ENCODE measurements around the gene HSPA5. TPM values are rescaled to one million over a fixed set of nuclear protein-coding genes. Genes with fewer than 3 reads are reported as not detected.

Gene HSPA5
- total and polyA plus RNA-seq, 10 of the 15 experiments (the other 5 are each of a cell fraction or from before 2014, with no cell fraction given), result 39.8 to 517 (median 105) TPM

DNA sequence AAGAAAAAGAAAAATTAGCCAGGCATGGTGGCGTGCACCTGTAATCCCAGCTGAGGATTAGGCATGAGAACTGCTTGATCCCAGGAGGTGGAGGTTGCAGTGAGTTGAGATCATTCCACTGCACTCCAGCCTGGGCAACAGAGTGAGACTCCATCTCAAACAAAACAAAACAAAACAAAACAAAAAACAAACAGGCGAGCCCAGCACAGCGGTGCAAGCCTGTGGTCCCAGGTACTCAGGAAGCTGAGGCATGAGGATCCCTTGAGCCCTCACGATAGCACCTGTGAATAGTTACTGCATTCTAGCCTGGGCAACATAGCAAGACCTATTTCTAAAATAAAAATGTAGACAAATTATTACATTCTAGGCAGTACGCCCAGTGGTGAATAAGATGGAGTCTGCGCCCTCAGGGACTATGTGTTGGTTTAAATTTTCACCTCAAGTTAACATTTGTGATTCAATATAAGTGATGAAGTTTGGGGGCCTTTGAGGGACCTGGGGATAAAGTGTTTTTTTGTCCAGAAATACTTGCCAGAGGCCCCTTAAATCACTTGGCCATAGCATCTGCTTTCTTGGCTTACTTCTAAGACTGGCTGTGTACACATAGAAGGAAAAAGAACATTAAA lies 17.1 kb upstream of the HSPA5 start (continued):
- TF ChIP-seq NKRF (conservative IDR thresholded peaks at IDR 0.05) (no peak), EED (IDR thresholded peaks at IDR 0.05; ENCODE audit: low read depth) (no peak), EGR1 (IDR thresholded peaks at IDR 0.05; ENCODE audit: borderline replicate concordance in 1 of 2, low read depth in 2 of 2, low read length in 2 of 2) (no peak), TAF1 (IDR thresholded peaks at IDR 0.05; ENCODE audit: borderline replicate concordance, low read depth, low read length) (no peak), ZNF217 (IDR thresholded peaks at IDR 0.05) (no peak)
- TF ChIP-seq, protein P1, sequence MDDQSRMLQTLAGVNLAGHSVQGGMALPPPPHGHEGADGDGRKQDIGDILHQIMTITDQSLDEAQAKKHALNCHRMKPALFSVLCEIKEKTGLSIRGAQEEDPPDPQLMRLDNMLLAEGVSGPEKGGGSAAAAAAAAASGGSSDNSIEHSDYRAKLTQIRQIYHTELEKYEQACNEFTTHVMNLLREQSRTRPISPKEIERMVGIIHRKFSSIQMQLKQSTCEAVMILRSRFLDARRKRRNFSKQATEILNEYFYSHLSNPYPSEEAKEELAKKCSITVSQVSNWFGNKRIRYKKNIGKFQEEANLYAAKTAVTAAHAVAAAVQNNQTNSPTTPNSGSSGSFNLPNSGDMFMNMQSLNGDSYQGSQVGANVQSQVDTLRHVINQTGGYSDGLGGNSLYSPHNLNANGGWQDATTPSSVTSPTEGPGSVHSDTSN (IDR thresholded peaks at IDR 0.05; ENCODE audit: insufficient replicate concordance, low read depth, low read length), result no peak

DNA sequence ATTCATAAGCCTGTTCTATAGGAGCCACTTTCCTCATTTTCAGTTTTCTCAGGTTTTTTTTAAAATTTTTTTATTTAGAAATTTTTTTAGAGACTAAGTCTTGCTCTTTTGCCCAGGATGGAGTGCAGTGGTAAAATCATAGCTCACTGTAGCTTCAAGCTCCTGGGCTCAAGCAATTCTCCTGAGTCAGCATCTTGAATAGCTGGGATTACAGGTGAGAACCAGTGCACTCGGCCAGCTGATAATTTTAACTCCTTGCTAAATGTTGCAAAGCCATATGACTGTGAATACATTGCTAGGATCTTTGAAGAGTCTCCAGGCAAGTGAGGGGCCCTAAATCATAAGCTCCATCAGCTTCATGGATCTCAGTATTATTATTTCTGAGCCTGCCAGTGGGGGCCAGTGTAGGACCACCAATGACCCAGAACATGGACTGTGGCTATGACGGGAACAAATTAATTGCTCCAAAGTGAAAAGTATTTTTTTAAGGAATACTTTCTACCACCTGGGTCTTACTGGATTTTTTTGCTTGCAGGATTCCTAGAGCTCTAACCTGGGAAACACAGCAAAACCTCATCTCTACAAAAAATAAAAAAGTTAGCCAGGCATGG lies 14.7 kb upstream of the HSPA5 start:
- no peaks in the 10 kb centered on the region for H3K27me3 ChIP-seq (replicated peaks in 1 of 2; ENCODE audit: control insufficient read depth in 2 of 2, insufficient read depth in 2 of 2, low read length in 1 of 2)
- H3K4me2 ChIP-seq (ENCODE audit: control insufficient read depth, insufficient read depth), result no peak overlapping the region
- in situ Hi-C loops (cut with MboI) (no loop called here), intact Hi-C loops (cut with micrococcal nuclease; ENCODE audit: unreplicated experiment) (loop anchor here (1.0 kb wide), 1 partner anchor 118 kb away; no protein-coding TSS in a partner anchor)
- no peak overlapping the region for H2AFZ ChIP-seq (ENCODE audit: control insufficient read depth, low read depth, low read length)
- RAD21 ChIA-PET (ENCODE audit: unreplicated experiment), result interaction anchor here (0.7 to 1.6 kb wide), 8 partner anchors 9 to 596 kb away, joined by 3 to 6 read pairs (median 4); no protein-coding TSS in a partner anchor
- no peak for FAIRE-seq
- no peaks in the 10 kb centered on the region; the same call in 2 of the 3 replicates for H3K9me3 ChIP-seq (replicated peaks; ENCODE audit: control insufficient read depth, insufficient read depth, low read length)
- WGBS (ENCODE audit: insufficient coverage, insufficient replicate concordance, low lambda C conversion rate, missing lambda C conversion rate), result 18% methylated on average over 2 of the region's 2 CpGs
- H3K4me3 ChIP-seq, result no peak overlapping the region
- no peak overlapping the region for H3K9ac ChIP-seq (ENCODE audit: control insufficient read depth, insufficient read depth, low read length)
- H3K36me3 ChIP-seq (ENCODE audit: control insufficient read depth in 2 of 2, insufficient read depth in 2 of 2, low read length in 1 of 2), result no peaks in the 10 kb centered on the region
- no TSS peak for BruUV-seq (replicated peaks)
- DNase-seq (ENCODE audit: low read depth, low spot score), result no peak
- POLR2A ChIA-PET, result interaction anchor here (1.0 to 1.4 kb wide), 2 partner anchors 14 to 106 kb away, joined by 3 to 6 read pairs; partner anchors contain the start of gene HSPA5
- no peak overlapping the region for H3K27ac ChIP-seq (ENCODE audit: control insufficient read depth, insufficient read depth)
- H4K20me1 ChIP-seq (ENCODE audit: control insufficient read depth, insufficient read depth), result no peaks in the 10 kb centered on the region
- no peaks in the 10 kb centered on the region for H3K79me2 ChIP-seq (ENCODE audit: control insufficient read depth, insufficient read depth, low read length)
- SMC1A ChIA-PET (ENCODE audit: uncharacterized antibody, unreplicated experiment), result interaction anchor here (1.0 to 1.6 kb wide), 7 partner anchors 11 to 116 kb away, joined by 3 to 9 read pairs (median 4); partner anchors contain the start of gene HSPA5
- TF ChIP-seq CBFB (IDR thresholded peaks at IDR 0.05; ENCODE audit: low read depth), result no peak
- TF ChIP-seq SMC3 (IDR thresholded peaks at IDR 0.05; ENCODE audit: borderline replicate concordance, low read length), result peak; percentile 50; the same call in 1 of the 2 replicates
- peak; percentile 75 for TF ChIP-seq RAD21 (IDR thresholded peaks at IDR 0.05; ENCODE audit: insufficient read depth, low read depth, low read length)
- TF ChIP-seq CTCF (IDR thresholded peaks at IDR 0.05 in 2 of 3, conservative IDR thresholded peaks at IDR 0.05 in 1 of 3; ENCODE audit: control insufficient read depth in 2 of 3, extremely low read depth in 1 of 3, insufficient read depth in 1 of 3, low read depth in 3 of 3, low read length in 3 of 3), result peak; percentile 17 to 53 (median 41); a peak in 5 of 6 replicates
- peaks cover 4% of the 10 kb centered on the region for H3K4me1 ChIP-seq (ENCODE audit: control insufficient read depth, insufficient read depth, low read length)
- ATAC-seq, result peak; percentile 76
- CTCF ChIA-PET, result interaction anchor here (0.5 to 1.9 kb wide), 16 partner anchors 11 to 1235 kb away, joined by 3 to 13 read pairs (median 4); partner anchors contain the start of gene HSPA5
